Right lobe of liver (tissue), 4 donors: ENCODE results near the gene CD74.

Experiments used
- POLR2A ChIP-seq: fragments of 450-650 bp; IDR thresholded peaks from one replicate; pipeline ENCODE4 v1.6.1; 2017; ENCODE audit warnings: antibody characterized with exemption, mild to moderate bottlenecking
- TF ChIP-seq, protein P1 (sequence below), 4 donors: fragments of 200-600 bp in 3 of 4; fragments of 450-650 bp in 1 of 4; IDR thresholded peaks; one replicate each; pipeline versions ENCODE4 v1.5.1 to v1.8.0; 2016 to 2022; ENCODE audit warnings: antibody characterized with exemption in 4 of 4, mild to moderate bottlenecking in 2 of 4
- donor health status: DM: no; HTN: no; CAD: no.
- donor health status: DM: no; HTN: no; CAD: no.
- donor health status: DM: no; HTN: yes; CAD: no.

DNA sequence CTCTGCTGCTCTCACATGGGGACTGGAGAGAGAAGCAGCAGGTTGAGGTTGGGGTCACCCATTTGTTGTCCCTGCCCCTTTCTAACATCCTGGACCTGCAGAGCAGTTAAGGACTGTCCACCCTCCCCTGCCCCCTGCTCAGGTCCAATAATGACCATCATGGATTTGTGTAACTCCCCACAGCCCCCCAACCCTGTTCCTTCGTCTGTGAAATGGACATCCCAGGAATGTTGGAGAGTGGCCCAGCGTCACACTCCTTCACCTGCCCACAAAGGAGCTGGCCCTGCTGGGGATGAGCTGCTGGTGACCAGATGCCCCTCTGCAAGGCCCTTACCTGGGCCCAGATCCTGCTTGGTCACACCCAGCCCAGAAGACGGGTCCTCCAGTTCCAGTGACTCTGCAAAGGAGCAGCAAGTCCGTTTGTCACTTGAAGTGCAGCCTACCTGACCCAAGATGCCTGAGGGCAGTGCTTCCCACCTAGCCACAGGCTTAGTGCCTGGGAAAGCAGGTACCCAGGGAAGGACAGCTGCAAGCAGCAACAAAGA, 10.4 kb downstream of the CD74 start:
- TF ChIP-seq, protein P1, sequence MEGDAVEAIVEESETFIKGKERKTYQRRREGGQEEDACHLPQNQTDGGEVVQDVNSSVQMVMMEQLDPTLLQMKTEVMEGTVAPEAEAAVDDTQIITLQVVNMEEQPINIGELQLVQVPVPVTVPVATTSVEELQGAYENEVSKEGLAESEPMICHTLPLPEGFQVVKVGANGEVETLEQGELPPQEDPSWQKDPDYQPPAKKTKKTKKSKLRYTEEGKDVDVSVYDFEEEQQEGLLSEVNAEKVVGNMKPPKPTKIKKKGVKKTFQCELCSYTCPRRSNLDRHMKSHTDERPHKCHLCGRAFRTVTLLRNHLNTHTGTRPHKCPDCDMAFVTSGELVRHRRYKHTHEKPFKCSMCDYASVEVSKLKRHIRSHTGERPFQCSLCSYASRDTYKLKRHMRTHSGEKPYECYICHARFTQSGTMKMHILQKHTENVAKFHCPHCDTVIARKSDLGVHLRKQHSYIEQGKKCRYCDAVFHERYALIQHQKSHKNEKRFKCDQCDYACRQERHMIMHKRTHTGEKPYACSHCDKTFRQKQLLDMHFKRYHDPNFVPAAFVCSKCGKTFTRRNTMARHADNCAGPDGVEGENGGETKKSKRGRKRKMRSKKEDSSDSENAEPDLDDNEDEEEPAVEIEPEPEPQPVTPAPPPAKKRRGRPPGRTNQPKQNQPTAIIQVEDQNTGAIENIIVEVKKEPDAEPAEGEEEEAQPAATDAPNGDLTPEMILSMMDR (IDR thresholded peaks at IDR 0.05): no peak
- TF ChIP-seq POLR2A: no peak
